ENCODE results near the gene MORF4L1.

Gene MORF4L1

GRCh38 chr15:78913012-78913411 is 40.3 kb downstream of the MORF4L1 start:
- Histone ChIP-seq H3K18ac (ENCODE audit: low read length) (no peak overlapping the region), H4K91ac (ENCODE audit: low read depth, low read length) (no peak overlapping the region), H2BK12ac (ENCODE audit: low read length) (no peak overlapping the region), H3K27ac (ENCODE audit: low read depth, low read length) (no peak overlapping the region), H3K79me2 (ENCODE audit: control insufficient read depth, insufficient read depth, low read length, poor library complexity) (no peaks in the 10 kb centered on the region), H3K27me3 (ENCODE audit: insufficient read depth, low read length) (no peaks in the 10 kb centered on the region), H4K8ac (ENCODE audit: low read depth, low read length) (no peak overlapping the region), H3K79me1 (ENCODE audit: low read length) (no peaks in the 10 kb centered on the region), H2BK120ac (ENCODE audit: insufficient read depth, low read length, poor library complexity) (no peak overlapping the region), H2AK5ac (ENCODE audit: low read length) (no peak overlapping the region), H3K9me3 (ENCODE audit: insufficient read depth, low read depth, low read length) (no peaks in the 10 kb centered on the region), H3K14ac (ENCODE audit: low read length) (no peak overlapping the region), H3K4me2 (ENCODE audit: low read length) (no peak overlapping the region), H3K36me3 (ENCODE audit: control insufficient read depth in 1 of 2, insufficient read depth in 2 of 2, low read length in 2 of 2) (peaks cover 32 to 48% of the 10 kb centered on the region in 2 experiments), H3K4me3 (ENCODE audit: low read depth, low read length) (no peak overlapping the region), H4K12ac (ENCODE audit: low read depth, low read length) (no peak overlapping the region), H2BK5ac (ENCODE audit: low read depth, low read length, poor library complexity) (no peak overlapping the region), H3K23ac (ENCODE audit: low read length) (no peak overlapping the region), H3K4me1 (ENCODE audit: control insufficient read depth in 1 of 2, insufficient read depth in 2 of 2, low read length in 2 of 2) (peaks cover 0 to 4% of the 10 kb centered on the region in 2 experiments), H2AFZ (ENCODE audit: insufficient read depth, low read length, poor library complexity) (no peak overlapping the region), H3K9ac (ENCODE audit: low read length) (no peak overlapping the region), H3K4ac (ENCODE audit: low read depth, low read length) (no peak overlapping the region)
- no CpG with 5 or more reads among the region's 3 CpGs for WGBS (ENCODE audit: extremely low coverage, insufficient coverage, insufficient read length)
- DNase-seq, result no peak

- H2BK12ac ChIP-seq (ENCODE audit: low read length), result no peak overlapping the region
- H3K18ac ChIP-seq (ENCODE audit: low read length), result no peak overlapping the region
- H3K79me1 ChIP-seq (ENCODE audit: low read length), result no peaks in the 10 kb centered on the region
- peaks cover 0 to 4% of the 10 kb centered on the region in 2 experiments for H3K4me1 ChIP-seq (ENCODE audit: control insufficient read depth in 1 of 2, insufficient read depth in 2 of 2, low read length in 2 of 2)
- no peak for DNase-seq
- H2BK5ac ChIP-seq (ENCODE audit: low read depth, low read length, poor library complexity), result no peak overlapping the region
- no peak overlapping the region for H3K4me3 ChIP-seq (ENCODE audit: low read depth, low read length)
- H3K27me3 ChIP-seq (ENCODE audit: insufficient read depth, low read length), result no peaks in the 10 kb centered on the region
- H4K12ac ChIP-seq (ENCODE audit: low read depth, low read length), result no peak overlapping the region
- H4K8ac ChIP-seq (ENCODE audit: low read depth, low read length), result no peak overlapping the region
- peaks cover 33 to 48% of the 10 kb centered on the region in 2 experiments for H3K36me3 ChIP-seq (ENCODE audit: control insufficient read depth in 1 of 2, insufficient read depth in 2 of 2, low read length in 2 of 2)
- H4K91ac ChIP-seq (ENCODE audit: low read depth, low read length), result no peak overlapping the region
- no peak overlapping the region for H3K4me2 ChIP-seq (ENCODE audit: low read length)
- H3K14ac ChIP-seq (ENCODE audit: low read length), result no peak overlapping the region
- H2AFZ ChIP-seq (ENCODE audit: insufficient read depth, low read length, poor library complexity), result peak overlapping the region; percentile 1
- no peak overlapping the region for H3K4ac ChIP-seq (ENCODE audit: low read depth, low read length)
- no peaks in the 10 kb centered on the region for H3K79me2 ChIP-seq (ENCODE audit: control insufficient read depth, insufficient read depth, low read length, poor library complexity)
- H3K9me3 ChIP-seq (ENCODE audit: insufficient read depth, low read depth, low read length), result no peaks in the 10 kb centered on the region
- WGBS (ENCODE audit: extremely low coverage, insufficient coverage, insufficient read length), result no CpG with 5 or more reads among the region's 13 CpGs
- H2AK5ac ChIP-seq (ENCODE audit: low read length), result no peak overlapping the region
- no peak overlapping the region for H3K9ac ChIP-seq (ENCODE audit: low read length)
- H3K27ac ChIP-seq (ENCODE audit: low read depth, low read length), result no peak overlapping the region
- no peak overlapping the region for H3K23ac ChIP-seq (ENCODE audit: low read length)
- no peak overlapping the region for H2BK120ac ChIP-seq (ENCODE audit: insufficient read depth, low read length, poor library complexity)
Observed at GRCh38 chr15:78914027-78914764, 41.5 kb downstream of the MORF4L1 start.

- H2BK12ac ChIP-seq (ENCODE audit: low read length), result no peak overlapping the region
- peaks cover 24 to 41% of the 10 kb centered on the region in 2 experiments for H3K36me3 ChIP-seq (ENCODE audit: control insufficient read depth in 1 of 2, insufficient read depth in 2 of 2, low read length in 2 of 2)
- no peaks in the 10 kb centered on the region for H3K27me3 ChIP-seq (ENCODE audit: insufficient read depth, low read length)
- WGBS (ENCODE audit: extremely low coverage, insufficient coverage, insufficient read length), result no CpG with 5 or more reads among the region's 12 CpGs
- H3K4me2 ChIP-seq (ENCODE audit: low read length), result no peak overlapping the region
- H2BK120ac ChIP-seq (ENCODE audit: insufficient read depth, low read length, poor library complexity), result no peak overlapping the region
- H3K79me2 ChIP-seq (ENCODE audit: control insufficient read depth, insufficient read depth, low read length, poor library complexity), result no peaks in the 10 kb centered on the region
- no peak overlapping the region for H2AFZ ChIP-seq (ENCODE audit: insufficient read depth, low read length, poor library complexity)
- no peak overlapping the region for H2AK5ac ChIP-seq (ENCODE audit: low read length)
- no peaks in the 10 kb centered on the region for H3K9me3 ChIP-seq (ENCODE audit: insufficient read depth, low read depth, low read length)
- H4K91ac ChIP-seq (ENCODE audit: low read depth, low read length), result no peak overlapping the region
- no peak overlapping the region for H4K8ac ChIP-seq (ENCODE audit: low read depth, low read length)
- H2BK5ac ChIP-seq (ENCODE audit: low read depth, low read length, poor library complexity), result no peak overlapping the region
- H3K23ac ChIP-seq (ENCODE audit: low read length), result no peak overlapping the region
- H3K4me1 ChIP-seq (ENCODE audit: control insufficient read depth in 1 of 2, insufficient read depth in 2 of 2, low read length in 2 of 2), result peaks cover 0 to 4% of the 10 kb centered on the region in 2 experiments
- no peaks in the 10 kb centered on the region for H3K79me1 ChIP-seq (ENCODE audit: low read length)
- no peak overlapping the region for H3K18ac ChIP-seq (ENCODE audit: low read length)
- no peak overlapping the region for H3K14ac ChIP-seq (ENCODE audit: low read length)
- no peak overlapping the region for H3K27ac ChIP-seq (ENCODE audit: low read depth, low read length)
- no peak overlapping the region for H3K4ac ChIP-seq (ENCODE audit: low read depth, low read length)
- H3K4me3 ChIP-seq (ENCODE audit: low read depth, low read length), result no peak overlapping the region
- no peak overlapping the region for H4K12ac ChIP-seq (ENCODE audit: low read depth, low read length)
- no peak overlapping the region for H3K9ac ChIP-seq (ENCODE audit: low read length)
- DNase-seq, result peak in 1 of 2 donors; percentile 45
Observed at GRCh38 chr15:78915341-78916087, 42.8 kb downstream of the MORF4L1 start.

GRCh38 chr15:78916088-78916487 is 43.4 kb downstream of the MORF4L1 start:
- H3K4me1 ChIP-seq (ENCODE audit: control insufficient read depth in 1 of 2, insufficient read depth in 2 of 2, low read length in 2 of 2), result peaks cover 0 to 4% of the 10 kb centered on the region in 2 experiments
- no peak overlapping the region for H3K4me2 ChIP-seq (ENCODE audit: low read length)
- no peak overlapping the region for H3K4ac ChIP-seq (ENCODE audit: low read depth, low read length)
- no peak overlapping the region for H2AFZ ChIP-seq (ENCODE audit: insufficient read depth, low read length, poor library complexity)
- DNase-seq, result no peak
- H2BK120ac ChIP-seq (ENCODE audit: insufficient read depth, low read length, poor library complexity), result no peak overlapping the region
- no peak overlapping the region for H2BK12ac ChIP-seq (ENCODE audit: low read length)
- no peaks in the 10 kb centered on the region for H3K79me1 ChIP-seq (ENCODE audit: low read length)
- no peaks in the 10 kb centered on the region for H3K79me2 ChIP-seq (ENCODE audit: control insufficient read depth, insufficient read depth, low read length, poor library complexity)
- H3K27ac ChIP-seq (ENCODE audit: low read depth, low read length), result no peak overlapping the region
- H4K8ac ChIP-seq (ENCODE audit: low read depth, low read length), result no peak overlapping the region
- H3K27me3 ChIP-seq (ENCODE audit: insufficient read depth, low read length), result no peaks in the 10 kb centered on the region
- no peak overlapping the region for H3K9ac ChIP-seq (ENCODE audit: low read length)
- no peaks in the 10 kb centered on the region for H3K9me3 ChIP-seq (ENCODE audit: insufficient read depth, low read depth, low read length)
- no peak overlapping the region for H3K14ac ChIP-seq (ENCODE audit: low read length)
- no peak overlapping the region for H4K91ac ChIP-seq (ENCODE audit: low read depth, low read length)
- no peak overlapping the region for H4K12ac ChIP-seq (ENCODE audit: low read depth, low read length)
- H3K36me3 ChIP-seq (ENCODE audit: control insufficient read depth in 1 of 2, insufficient read depth in 2 of 2, low read length in 2 of 2), result peaks cover 22 to 37% of the 10 kb centered on the region in 2 experiments
- H3K23ac ChIP-seq (ENCODE audit: low read length), result no peak overlapping the region
- H3K18ac ChIP-seq (ENCODE audit: low read length), result no peak overlapping the region
- H3K4me3 ChIP-seq (ENCODE audit: low read depth, low read length), result no peak overlapping the region
- H2BK5ac ChIP-seq (ENCODE audit: low read depth, low read length, poor library complexity), result no peak overlapping the region
- no CpG with 5 or more reads among the region's 4 CpGs for WGBS (ENCODE audit: extremely low coverage, insufficient coverage, insufficient read length)
- H2AK5ac ChIP-seq (ENCODE audit: low read length), result no peak overlapping the region
